MM.1S (cell line): Measurements from ENCODE around the gene TUBB6.

Experiments
- DNase-seq: peaks from one replicate; pipeline ENCODE4 v3.0.0-alpha.2; 2015
- H2AFZ ChIP-seq: fragments of 300-600 bp; sonication (generic); 2 replicates; pipeline ENCODE4 v1.6.0; 2016; ENCODE audit warnings: antibody characterized with exemption, low read length
- H3F3A ChIP-seq: fragments of 300-600 bp; sonication (generic); 2 replicates; pipeline ENCODE4 v1.6.1; 2016; ENCODE audit warnings: mild to moderate bottlenecking, antibody characterized with exemption, low read length, moderate library complexity, mixed read lengths; ENCODE audit not compliant: insufficient read depth
- H3K27ac ChIP-seq: fragments of 300-600 bp; sonication (generic); 2 replicates; pipeline ENCODE4 v1.5.1; 2016; ENCODE audit warnings: mild to moderate bottlenecking, low read length
- H3K27me3 ChIP-seq: fragments of 300-600 bp; sonication (generic); replicated peaks from 2 replicates; pipeline ENCODE4 v1.6.0; 2016; ENCODE audit warnings: low read length; ENCODE audit not compliant: insufficient read depth
- H3K36me3 ChIP-seq: fragments of 300-600 bp; sonication (generic); replicated peaks from 2 replicates; pipeline ENCODE4 v1.6.1; 2016; ENCODE audit warnings: mild to moderate bottlenecking, low read length, mixed read lengths; ENCODE audit not compliant: insufficient read depth
- H3K4me1 ChIP-seq: fragments of 300-600 bp; sonication (generic); 2 replicates; pipeline ENCODE4 v1.6.1; 2016; ENCODE audit warnings: low read length, mixed read lengths
- H3K4me2 ChIP-seq: fragments of 300-600 bp; sonication (generic); 2 replicates; pipeline ENCODE4 v1.6.0; 2016; ENCODE audit warnings: low read depth, low read length
- H3K4me3 ChIP-seq: fragments of 300-600 bp; sonication (generic); 2 replicates; pipeline ENCODE4 v1.5.1; 2016; ENCODE audit warnings: low read length, mixed read lengths
- H3K79me2 ChIP-seq: fragments of 300-600 bp; sonication (generic); 2 replicates; pipeline ENCODE4 v1.6.1; 2016; ENCODE audit warnings: mixed run types, low read length, mixed read lengths
- H3K9ac ChIP-seq: fragments of 300-600 bp; sonication (generic); 2 replicates; pipeline ENCODE4 v1.6.1; 2016; ENCODE audit warnings: low read length, mixed read lengths
- H3K9me2 ChIP-seq: fragments of 300-600 bp; sonication (generic); replicated peaks from 2 replicates; pipeline ENCODE4 v1.6.1; 2016; ENCODE audit warnings: mild to moderate bottlenecking, low read length, mixed read lengths; ENCODE audit not compliant: insufficient read depth
- H3K9me3 ChIP-seq: fragments of 300-600 bp; sonication (generic); replicated peaks from 2 replicates; pipeline ENCODE4 v1.6.1; 2016; ENCODE audit warnings: mild to moderate bottlenecking, low read length, mixed read lengths; ENCODE audit not compliant: insufficient read depth
- H4K20me1 ChIP-seq: fragments of 300-600 bp; sonication (generic); 2 replicates; pipeline ENCODE4 v1.6.1; 2016; ENCODE audit warnings: mild to moderate bottlenecking, low read length, moderate library complexity, mixed read lengths; ENCODE audit not compliant: insufficient read depth
- EZH2 ChIP-seq: fragments of 300-600 bp; sonication (generic); optimal IDR thresholded peaks from 2 replicates; pipeline ENCODE3; 2017; ENCODE audit warnings: low read depth, mild to moderate bottlenecking, antibody characterized with exemption, low read length, mixed read lengths
- EZH2phosphoT487 ChIP-seq: fragments of 300-600 bp; sonication (generic); IDR thresholded peaks from 2 replicates; pipeline ENCODE4 v1.6.1; 2018; ENCODE audit warnings: antibody characterized with exemption, low read length
- TF ChIP-seq, protein P1 (sequence below): fragments of 300-600 bp; sonication (generic); IDR thresholded peaks from 2 replicates; pipeline ENCODE4 v1.5.1; 2016; ENCODE audit warnings: antibody characterized with exemption, low read length, mixed read lengths

The TUBB6 gene

DNA sequence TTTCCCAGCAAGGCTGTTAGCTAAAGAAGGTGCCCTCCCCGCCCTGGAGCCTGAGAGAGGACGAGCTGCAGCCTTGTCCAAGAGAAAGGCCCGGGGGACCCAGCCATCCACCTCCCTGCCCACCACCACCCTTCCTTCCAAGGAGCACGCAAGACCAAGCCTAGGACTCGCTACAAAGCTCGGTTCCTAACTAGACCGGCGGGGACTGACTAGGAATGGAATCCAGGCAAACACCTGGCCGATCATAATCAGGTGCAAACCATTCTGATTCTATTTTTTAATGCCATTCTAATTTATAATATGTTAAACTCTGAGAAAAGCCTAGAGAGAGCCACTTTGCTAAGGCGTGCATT, 19.7 kb upstream of the TUBB6 start:
- Histone ChIP-seq H3K9me2 (no peaks in the 10 kb centered on the region), H3K79me2 (no peaks in the 10 kb centered on the region), H3K36me3 (no peaks in the 10 kb centered on the region), H3K4me1 (no peaks in the 10 kb centered on the region), H3K27ac (no peak overlapping the region), H3K9me3 (no peaks in the 10 kb centered on the region), H3K27me3 (no peaks in the 10 kb centered on the region), H3F3A (no peaks in the 10 kb centered on the region), H3K4me3 (no peak overlapping the region), H3K4me2 (peak overlapping the region; percentile 54; the same call in 1 of the 2 replicates), H3K9ac (no peak overlapping the region), H2AFZ (0 out of 2 replicates have a peak overlapping the region, but pooled peaks have one; percentile 70), H4K20me1 (no peaks in the 10 kb centered on the region)
- no peak for DNase-seq
- TF ChIP-seq, protein P1, sequence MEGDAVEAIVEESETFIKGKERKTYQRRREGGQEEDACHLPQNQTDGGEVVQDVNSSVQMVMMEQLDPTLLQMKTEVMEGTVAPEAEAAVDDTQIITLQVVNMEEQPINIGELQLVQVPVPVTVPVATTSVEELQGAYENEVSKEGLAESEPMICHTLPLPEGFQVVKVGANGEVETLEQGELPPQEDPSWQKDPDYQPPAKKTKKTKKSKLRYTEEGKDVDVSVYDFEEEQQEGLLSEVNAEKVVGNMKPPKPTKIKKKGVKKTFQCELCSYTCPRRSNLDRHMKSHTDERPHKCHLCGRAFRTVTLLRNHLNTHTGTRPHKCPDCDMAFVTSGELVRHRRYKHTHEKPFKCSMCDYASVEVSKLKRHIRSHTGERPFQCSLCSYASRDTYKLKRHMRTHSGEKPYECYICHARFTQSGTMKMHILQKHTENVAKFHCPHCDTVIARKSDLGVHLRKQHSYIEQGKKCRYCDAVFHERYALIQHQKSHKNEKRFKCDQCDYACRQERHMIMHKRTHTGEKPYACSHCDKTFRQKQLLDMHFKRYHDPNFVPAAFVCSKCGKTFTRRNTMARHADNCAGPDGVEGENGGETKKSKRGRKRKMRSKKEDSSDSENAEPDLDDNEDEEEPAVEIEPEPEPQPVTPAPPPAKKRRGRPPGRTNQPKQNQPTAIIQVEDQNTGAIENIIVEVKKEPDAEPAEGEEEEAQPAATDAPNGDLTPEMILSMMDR: no peak
- TF ChIP-seq EZH2phosphoT487: no peak
- no peak for TF ChIP-seq EZH2

DNA sequence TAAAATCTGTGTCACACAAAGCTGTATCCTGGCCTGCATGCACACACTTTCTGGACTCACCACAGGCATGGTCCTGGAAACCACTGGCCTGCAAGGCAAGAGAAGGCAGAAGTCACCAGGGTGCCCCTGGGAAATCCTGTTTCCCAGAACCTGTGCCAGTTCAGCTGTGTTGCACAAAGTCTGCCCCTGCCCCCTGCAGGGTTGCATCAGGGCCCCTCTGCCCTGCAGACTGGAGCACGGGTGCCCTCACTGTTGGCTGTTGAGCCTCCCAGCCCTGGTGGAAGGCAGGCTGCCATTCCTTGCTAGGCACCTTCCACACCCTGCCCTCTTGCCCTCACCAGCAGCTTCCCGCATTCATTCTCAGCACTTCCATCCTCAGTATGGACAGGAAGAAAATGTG, 18.0 kb upstream of the TUBB6 start:
- H3K79me2 ChIP-seq: no peaks in the 10 kb centered on the region
- no peak for TF ChIP-seq EZH2phosphoT487
- TF ChIP-seq, protein P1: no peak
- no peak for TF ChIP-seq EZH2
- no peaks in the 10 kb centered on the region for H3K27me3 ChIP-seq
- no peak overlapping the region for H3K4me3 ChIP-seq
- no peaks in the 10 kb centered on the region for H4K20me1 ChIP-seq
- H2AFZ ChIP-seq: no peak overlapping the region
- no peaks in the 10 kb centered on the region for H3K9me3 ChIP-seq
- no peak for DNase-seq
- H3K36me3 ChIP-seq: no peaks in the 10 kb centered on the region
- H3K9me2 ChIP-seq: no peaks in the 10 kb centered on the region
- H3K27ac ChIP-seq: no peak overlapping the region
- no peak overlapping the region for H3K9ac ChIP-seq
- H3F3A ChIP-seq: no peaks in the 10 kb centered on the region
- no peak overlapping the region for H3K4me2 ChIP-seq
- no peaks in the 10 kb centered on the region for H3K4me1 ChIP-seq

DNA sequence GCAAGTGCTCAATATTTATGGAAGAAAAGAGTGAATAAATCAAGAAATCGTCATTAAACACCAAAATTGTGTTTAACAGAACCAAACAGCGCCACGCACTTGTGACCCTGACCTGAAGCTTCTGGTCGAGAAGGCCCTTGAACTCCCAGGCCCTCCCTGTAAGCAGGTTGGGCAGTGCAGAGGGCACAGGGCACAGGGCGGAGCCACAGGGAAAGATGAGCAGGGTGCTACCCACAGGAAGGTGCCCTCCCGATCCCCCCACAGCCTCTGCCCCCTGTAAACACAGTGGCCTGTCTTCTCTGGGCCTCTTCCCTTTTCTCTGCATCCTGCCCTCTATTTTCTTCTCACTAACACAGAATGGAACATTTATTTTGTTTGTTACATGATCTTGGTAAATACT, 16.9 kb upstream of the TUBB6 start:
- no peaks in the 10 kb centered on the region for H3F3A ChIP-seq
- H3K9ac ChIP-seq: no peak overlapping the region
- H3K9me3 ChIP-seq: no peaks in the 10 kb centered on the region
- no peak for TF ChIP-seq EZH2phosphoT487
- TF ChIP-seq EZH2: no peak
- TF ChIP-seq, protein P1: no peak
- H3K36me3 ChIP-seq: no peaks in the 10 kb centered on the region
- H3K4me2 ChIP-seq: no peak overlapping the region
- no peak overlapping the region for H2AFZ ChIP-seq
- no peaks in the 10 kb centered on the region for H3K79me2 ChIP-seq
- H3K27ac ChIP-seq: no peak overlapping the region
- no peaks in the 10 kb centered on the region for H3K27me3 ChIP-seq
- no peaks in the 10 kb centered on the region for H3K9me2 ChIP-seq
- H4K20me1 ChIP-seq: no peaks in the 10 kb centered on the region
- no peak overlapping the region for H3K4me3 ChIP-seq
- no peak for DNase-seq
- H3K4me1 ChIP-seq: no peaks in the 10 kb centered on the region
